Measurements from ENCODE around the gene CA11. TPM values are rescaled to one million over a fixed set of nuclear protein-coding genes. Genes with fewer than 3 reads are reported as not detected.

The CA11 gene
- total RNA-seq, 8 experiments from 2014 or later = 18.4 to 62.1 (median 32.0) TPM

GRCh38 chr19:48676487-48676886 is 30.5 kb upstream of the CA11 start:
- ATAC-seq (replicated peaks in 6 of 8) = no peak
- in situ Hi-C loops (cut with MboI; ENCODE audit: low pct_unique_long_range_greater_than_20kb in 2 of 9, low sequenced_read_pairs in 9 of 9, unreplicated experiment in 9 of 9) = no loop called here
- peaks cover 21 to 28% of the 10 kb centered on the region in 2 donors for H3K4me1 ChIP-seq (replicated peaks in 1 of 2)
- H3K27ac ChIP-seq = no peak overlapping the region
- no peak overlapping the region for H3K4me3 ChIP-seq
- 68 to 83% methylated on average over 6 to 10 of the region's 17 CpGs; no CpG with 5 or more reads in 8 of the 10 experiments for WGBS, 10 experiments

GRCh38 chr19:48674921-48675824 is 29.2 kb upstream of the CA11 start:
- in situ Hi-C loops (cut with MboI; ENCODE audit: low pct_unique_long_range_greater_than_20kb in 2 of 9, low sequenced_read_pairs in 9 of 9, unreplicated experiment in 9 of 9) = no loop called here
- H3K27ac ChIP-seq = no peak overlapping the region
- H3K4me1 ChIP-seq (replicated peaks in 1 of 2) = peaks cover 29 to 36% of the 10 kb centered on the region in 2 donors
- WGBS, 10 experiments = 0 to 100% (median 40%) methylated on average over 1 to 13 of the region's 28 CpGs; no CpG with 5 or more reads in 1 of the 10 experiments
- ATAC-seq (replicated peaks in 6 of 8) = peak; percentile 86 to 97 (median 89)
- no peak overlapping the region for H3K4me3 ChIP-seq

- Histone ChIP-seq H3K4me1 (replicated peaks in 1 of 2) (peaks cover 29 to 36% of the 10 kb centered on the region in 2 donors), H3K4me3 (no peak overlapping the region), H3K27ac (no peak overlapping the region)
- in situ Hi-C loops (cut with MboI; ENCODE audit: low pct_unique_long_range_greater_than_20kb in 2 of 9, low sequenced_read_pairs in 9 of 9, unreplicated experiment in 9 of 9) = no loop called here
- 97 to 100% methylated on average over 5 to 6 of the region's 19 CpGs; no CpG with 5 or more reads in 8 of the 10 experiments for whole genome bisulfite sequencing, 10 experiments
- no peak for ATAC-seq (replicated peaks in 6 of 8)
Observed at GRCh38 chr19:48674216-48674809, 28.3 kb upstream of the CA11 start.

GRCh38 chr19:48673436-48674100 is 27.6 kb upstream of the CA11 start:
- no peak for ATAC-seq (replicated peaks in 6 of 8)
- WGBS, 10 experiments = 41 to 100% (median 63%) methylated on average over 1 to 18 of the region's 25 CpGs; no CpG with 5 or more reads in 2 of the 10 experiments
- no peak overlapping the region for H3K27ac ChIP-seq
- peaks cover 29 to 36% of the 10 kb centered on the region in 2 donors for H3K4me1 ChIP-seq (replicated peaks in 1 of 2)
- H3K4me3 ChIP-seq = no peak overlapping the region
- in situ Hi-C loops (cut with MboI; ENCODE audit: low pct_unique_long_range_greater_than_20kb in 2 of 9, low sequenced_read_pairs in 9 of 9, unreplicated experiment in 9 of 9) = no loop called here

GRCh38 chr19:48672994-48673393 is 27.0 kb upstream of the CA11 start, which contains the start of gene NTN5:
Gene NTN5 (minus strand): TSS chr19:48673017. CDS start chr19:48670986, 2,031 bp downstream.
- WGBS, 10 experiments = no CpG with 5 or more reads among the region's 25 CpGs

GRCh38 chr19:48671446-48671995 is 25.5 kb upstream of the CA11 start:
- Histone ChIP-seq H3K27ac (peak overlapping the region in 1 of 2 donors; percentile 63), H3K4me3 (no peak overlapping the region), H3K4me1 (replicated peaks in 1 of 2) (peaks cover 29 to 36% of the 10 kb centered on the region in 2 donors)
- in situ Hi-C loops (cut with MboI; ENCODE audit: low pct_unique_long_range_greater_than_20kb in 2 of 9, low sequenced_read_pairs in 9 of 9, unreplicated experiment in 9 of 9) = no loop called here
- 83% methylated on average over 3 of the region's 10 CpGs; no CpG with 5 or more reads in 9 of the 10 experiments for WGBS, 10 experiments
- ATAC-seq (replicated peaks in 6 of 8) = no peak

More at GRCh38 chr19:48672994-48673393, 27.0 kb upstream of the CA11 start, which contains the start of gene NTN5:
- H3K4me3 ChIP-seq = no peak within 1 kb of the TSS
- H3K27ac ChIP-seq = no peak within 1 kb of the TSS
- peaks cover 29 to 36% of the 10 kb centered on the region in 2 donors for H3K4me1 ChIP-seq (replicated peaks in 1 of 2)
- in situ Hi-C loops (cut with MboI; ENCODE audit: low pct_unique_long_range_greater_than_20kb in 2 of 9, low sequenced_read_pairs in 9 of 9, unreplicated experiment in 9 of 9) = no loop called here
- ATAC-seq (replicated peaks in 6 of 8) = no peak

GRCh38 chr19:48670699-48671445 is 24.9 kb upstream of the CA11 start:
- Histone ChIP-seq H3K4me1 (replicated peaks in 1 of 2) (peaks cover 29 to 36% of the 10 kb centered on the region in 2 donors), H3K27ac (peak overlapping the region in 1 of 2 donors; percentile 63), H3K4me3 (no peak overlapping the region)
- WGBS, 10 experiments = 20 to 80% (median 75%) methylated on average over 1 to 7 of the region's 21 CpGs; no CpG with 5 or more reads in 7 of the 10 experiments
- peak in 1 of 8 experiments; percentile 10 for ATAC-seq (replicated peaks in 6 of 8)
- in situ Hi-C loops (cut with MboI; ENCODE audit: low pct_unique_long_range_greater_than_20kb in 2 of 9, low sequenced_read_pairs in 9 of 9, unreplicated experiment in 9 of 9) = no loop called here

GRCh38 chr19:48669903-48670668 is 24.1 kb upstream of the CA11 start:
- WGBS, 10 experiments = 80 to 87% methylated on average over 1 to 3 of the region's 26 CpGs; no CpG with 5 or more reads in 8 of the 10 experiments
- peaks cover 24 to 29% of the 10 kb centered on the region in 2 donors for H3K4me1 ChIP-seq (replicated peaks in 1 of 2)
- in situ Hi-C loops (cut with MboI; ENCODE audit: low pct_unique_long_range_greater_than_20kb in 2 of 9, low sequenced_read_pairs in 9 of 9, unreplicated experiment in 9 of 9) = no loop called here
- no peak overlapping the region for H3K4me3 ChIP-seq
- no peak overlapping the region for H3K27ac ChIP-seq
- ATAC-seq (replicated peaks in 6 of 8) = no peak

- no peak overlapping the region for H3K27ac ChIP-seq
- no peak for ATAC-seq (replicated peaks in 6 of 8)
- no peak overlapping the region for H3K4me3 ChIP-seq
- in situ Hi-C loops (cut with MboI; ENCODE audit: low pct_unique_long_range_greater_than_20kb in 2 of 9, low sequenced_read_pairs in 9 of 9, unreplicated experiment in 9 of 9) = no loop called here
- 50 to 100% (median 67%) methylated on average over 1 to 2 of the region's 2 CpGs; no CpG with 5 or more reads in 5 of the 10 experiments for WGBS, 10 experiments
- peaks cover 17 to 19% of the 10 kb centered on the region in 2 donors for H3K4me1 ChIP-seq (replicated peaks in 1 of 2)
Observed at GRCh38 chr19:48668761-48669160, 22.8 kb upstream of the CA11 start.

GRCh38 chr19:48668332-48668731 is 22.3 kb upstream of the CA11 start:
- Histone ChIP-seq H3K27ac (no peak overlapping the region), H3K4me1 (replicated peaks in 1 of 2) (peaks cover 13 to 14% of the 10 kb centered on the region in 2 donors), H3K4me3 (no peak overlapping the region)
- in situ Hi-C loops (cut with MboI; ENCODE audit: low pct_unique_long_range_greater_than_20kb in 2 of 9, low sequenced_read_pairs in 9 of 9, unreplicated experiment in 9 of 9) = no loop called here
- WGBS, 10 experiments = 8 to 100% (median 88%) methylated on average over 1 to 3 of the region's 3 CpGs; no CpG with 5 or more reads in 7 of the 10 experiments
- ATAC-seq (replicated peaks in 6 of 8) = no peak

- WGBS, 10 experiments = 69 to 100% (median 89%) methylated on average over 1 to 6 of the region's 6 CpGs; no CpG with 5 or more reads in 1 of the 10 experiments
- Histone ChIP-seq H3K4me1 (replicated peaks in 1 of 2) (peaks cover under 1 to 6% of the 10 kb centered on the region in 2 donors), H3K4me3 (no peak overlapping the region), H3K27ac (no peak overlapping the region)
- no peak for ATAC-seq (replicated peaks in 6 of 8)
- in situ Hi-C loops (cut with MboI; ENCODE audit: low pct_unique_long_range_greater_than_20kb in 2 of 9, low sequenced_read_pairs in 9 of 9, unreplicated experiment in 9 of 9) = no loop called here
Observed at GRCh38 chr19:48665786-48666185, 19.8 kb upstream of the CA11 start.
